ENCODE measurements around the gene MINDY1. TPM values are rescaled to one million over a fixed set of nuclear protein-coding genes. Genes with fewer than 3 reads are reported as not detected.

MINDY1 gene
- total and polyA plus RNA-seq, 12 donors = 9.8 to 70.6 (median 53.6) TPM

DNA sequence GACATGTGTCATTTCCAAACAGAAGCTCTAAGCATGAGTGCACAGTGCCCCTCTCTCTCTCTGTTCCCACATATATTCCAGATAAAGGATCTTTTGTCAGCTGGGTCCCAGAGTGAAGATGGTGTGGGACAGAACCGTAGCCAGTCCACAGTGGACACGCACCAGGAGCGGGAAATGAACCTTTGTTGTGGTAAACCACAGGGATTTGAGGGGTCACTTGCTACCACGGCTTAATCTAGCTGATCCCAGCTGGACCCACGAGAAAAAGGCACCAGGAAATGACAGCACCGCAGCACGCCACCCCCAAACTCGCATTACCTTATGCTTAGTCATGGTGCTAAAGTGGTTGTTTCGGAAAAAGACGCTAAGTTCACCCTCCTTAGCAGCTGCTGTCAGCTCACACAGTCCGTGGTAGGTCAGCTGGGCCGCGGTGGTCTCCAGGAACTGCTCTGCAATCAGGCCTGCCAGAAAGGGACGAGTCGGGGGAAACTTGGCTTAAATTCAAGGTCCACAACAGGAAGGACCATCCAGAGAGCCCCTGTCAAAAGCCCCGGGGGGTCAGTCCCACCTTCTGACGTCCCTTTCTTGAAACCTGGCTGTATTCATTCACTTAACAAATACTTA is 7.5 kb downstream of the MINDY1 start:
- TF ChIP-seq, protein P1, sequence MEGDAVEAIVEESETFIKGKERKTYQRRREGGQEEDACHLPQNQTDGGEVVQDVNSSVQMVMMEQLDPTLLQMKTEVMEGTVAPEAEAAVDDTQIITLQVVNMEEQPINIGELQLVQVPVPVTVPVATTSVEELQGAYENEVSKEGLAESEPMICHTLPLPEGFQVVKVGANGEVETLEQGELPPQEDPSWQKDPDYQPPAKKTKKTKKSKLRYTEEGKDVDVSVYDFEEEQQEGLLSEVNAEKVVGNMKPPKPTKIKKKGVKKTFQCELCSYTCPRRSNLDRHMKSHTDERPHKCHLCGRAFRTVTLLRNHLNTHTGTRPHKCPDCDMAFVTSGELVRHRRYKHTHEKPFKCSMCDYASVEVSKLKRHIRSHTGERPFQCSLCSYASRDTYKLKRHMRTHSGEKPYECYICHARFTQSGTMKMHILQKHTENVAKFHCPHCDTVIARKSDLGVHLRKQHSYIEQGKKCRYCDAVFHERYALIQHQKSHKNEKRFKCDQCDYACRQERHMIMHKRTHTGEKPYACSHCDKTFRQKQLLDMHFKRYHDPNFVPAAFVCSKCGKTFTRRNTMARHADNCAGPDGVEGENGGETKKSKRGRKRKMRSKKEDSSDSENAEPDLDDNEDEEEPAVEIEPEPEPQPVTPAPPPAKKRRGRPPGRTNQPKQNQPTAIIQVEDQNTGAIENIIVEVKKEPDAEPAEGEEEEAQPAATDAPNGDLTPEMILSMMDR (IDR thresholded peaks at IDR 0.05) = no peak
- Histone ChIP-seq H3K27me3 (no peaks in the 10 kb centered on the region), H3K4me1 (peaks cover 6 to 61% (median 35%) of the 10 kb centered on the region in 9 donors), H3K9me3 (no peaks in the 10 kb centered on the region), H3K4me3 (no peak overlapping the region), H3K27ac (peak overlapping the region in 2 of 10 donors; percentile 2 to 39), H3K36me3 (peaks cover 0 to 64% (median 34%) of the 10 kb centered on the region in 9 donors)
- DNase-seq (no peak), ATAC-seq (no peak)
- intact Hi-C loops (cut with DNase I) = no loop called here
- 72 to 73% methylated on average over 17 of the region's 17 CpGs for WGBS, 2 donors

DNA sequence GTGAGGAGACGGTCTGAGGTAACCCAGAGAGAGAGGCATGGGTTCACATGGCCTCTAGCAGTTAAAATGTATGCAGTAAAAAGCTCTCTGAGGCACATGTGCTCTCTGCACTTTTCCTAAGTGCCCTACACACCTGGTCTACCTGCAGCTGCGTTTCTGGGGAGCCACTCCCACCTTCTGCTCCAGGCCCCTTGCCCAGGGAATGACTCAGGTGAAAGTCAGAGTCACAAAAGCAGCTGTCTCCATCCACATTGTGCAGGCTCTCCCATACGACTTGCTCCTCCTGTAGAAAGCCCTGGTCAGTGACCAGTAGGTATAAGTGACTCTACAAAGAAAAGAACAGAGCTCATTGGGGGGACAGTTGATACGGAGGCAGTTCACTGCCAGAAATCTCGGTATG is 8.8 kb downstream of the MINDY1 start:
- no peak overlapping the region for H3K27ac ChIP-seq
- H3K27me3 ChIP-seq = no peaks in the 10 kb centered on the region
- DNase-seq (no peak), ATAC-seq (no peak)
- peaks cover 0 to 64% (median 34%) of the 10 kb centered on the region in 9 donors for H3K36me3 ChIP-seq
- TF ChIP-seq, protein P1 (IDR thresholded peaks at IDR 0.05) = no peak
- intact Hi-C loops (cut with DNase I) = loop anchor here in 1 of 10 donors (2.0 kb wide), 1 partner anchor 19 kb away; no protein-coding TSS in a partner anchor
- H3K9me3 ChIP-seq = no peaks in the 10 kb centered on the region
- H3K4me1 ChIP-seq = peaks cover 6 to 49% (median 23%) of the 10 kb centered on the region in 9 donors
- WGBS, 2 donors = 60 to 71% methylated on average over 5 of the region's 5 CpGs
- H3K4me3 ChIP-seq = no peak overlapping the region

DNA sequence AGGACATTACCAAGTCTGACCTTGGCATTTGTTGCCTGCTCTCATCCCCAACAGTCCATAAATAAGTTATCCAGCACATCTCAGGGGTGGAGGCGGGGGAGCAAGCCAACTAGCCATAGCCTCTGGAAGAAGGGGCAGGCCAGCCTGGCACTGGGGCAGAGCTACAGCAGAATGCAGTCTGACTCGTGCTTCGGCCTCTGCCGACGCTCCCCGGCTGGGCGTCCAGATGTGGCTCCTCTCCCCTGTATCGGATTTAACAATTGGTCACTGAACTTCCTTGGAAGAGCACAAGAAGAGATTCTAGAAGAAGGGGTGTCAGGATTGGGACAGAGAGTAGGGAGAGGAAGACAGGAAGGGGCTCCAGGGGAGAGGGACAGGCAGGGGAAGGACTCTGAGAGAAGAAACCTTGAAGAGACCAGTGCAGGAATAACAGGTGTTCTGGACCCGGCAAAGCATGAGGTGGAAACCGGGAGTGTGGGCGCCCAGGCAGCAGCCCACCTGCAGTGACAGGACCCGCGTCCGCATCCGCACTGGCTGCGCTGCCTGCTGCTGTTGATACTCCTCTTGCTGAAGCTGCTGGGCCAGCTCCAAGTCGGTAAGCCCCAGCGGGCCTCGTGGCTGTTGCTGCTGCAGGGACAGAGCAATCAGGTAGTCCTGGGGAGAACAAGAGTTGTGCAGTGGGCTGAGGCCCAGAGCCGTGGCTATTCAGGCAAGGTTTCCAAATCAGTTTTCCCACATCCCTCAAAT is 9.4 kb downstream of the MINDY1 start:
- Histone ChIP-seq H3K4me3 (no peak overlapping the region), H3K9me3 (no peaks in the 10 kb centered on the region), H3K4me1 (peaks cover 2 to 43% (median 16%) of the 10 kb centered on the region in 9 donors), H3K27me3 (no peaks in the 10 kb centered on the region), H3K36me3 (peaks cover 0 to 60% (median 34%) of the 10 kb centered on the region in 9 donors), H3K27ac (no peak overlapping the region)
- TF ChIP-seq, protein P1 (IDR thresholded peaks at IDR 0.05) = no peak
- DNase-seq = no peak
- WGBS, 2 donors = 86 to 89% methylated on average over 20 of the region's 20 CpGs
- intact Hi-C loops (cut with DNase I) = loop anchor here in 1 of 10 donors (2.0 kb wide), 1 partner anchor 18 kb away; no protein-coding TSS in a partner anchor
- peak in 1 of 8 donors; percentile 8 for ATAC-seq

DNA sequence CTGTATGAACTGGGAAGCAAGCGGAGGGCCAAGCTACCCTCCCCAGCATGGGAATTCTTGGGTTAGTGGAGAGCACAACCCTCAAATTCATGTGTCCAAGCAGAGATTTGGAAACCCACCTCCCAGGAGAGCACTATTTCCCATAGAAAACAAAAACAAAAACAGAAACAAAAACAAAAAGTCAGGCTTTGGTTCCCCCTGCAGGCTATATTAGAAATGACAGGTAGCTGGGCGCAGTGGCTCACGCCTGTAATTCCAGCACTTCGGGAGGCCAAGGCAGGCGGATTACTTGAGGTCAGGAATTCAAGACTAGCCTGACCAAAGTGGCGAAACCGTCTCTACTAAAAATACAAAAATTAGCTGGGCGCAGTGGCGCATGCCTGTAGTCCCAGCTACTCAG is 10.8 kb downstream of the MINDY1 start:
- WGBS, 2 donors = 27 to 39% methylated on average over 9 of the region's 9 CpGs
- no peak for DNase-seq

More for the DNA sequence above, 10.8 kb downstream of the MINDY1 start:
- Histone ChIP-seq H3K4me3 (peak overlapping the region in 5 of 10 donors; percentile 14 to 41 (median 24)), H3K4me1 (peaks cover 0 to 31% (median 12%) of the 10 kb centered on the region in 9 donors), H3K27ac (peak overlapping the region in 7 of 10 donors; percentile 17 to 62 (median 49)), H3K36me3 (peaks cover 0 to 46% (median 28%) of the 10 kb centered on the region in 9 donors), H3K27me3 (no peaks in the 10 kb centered on the region), H3K9me3 (no peaks in the 10 kb centered on the region)
- intact Hi-C loops (cut with DNase I) = loop anchor here in 1 of 10 donors (2.0 kb wide), 1 partner anchor 17 kb away; no protein-coding TSS in a partner anchor
- TF ChIP-seq, protein P1 (IDR thresholded peaks at IDR 0.05) = peak; percentile 64 to 90 (median 85)
- peak in 7 of 8 donors; percentile 16 to 76 (median 61) for ATAC-seq
